NCI-H2227 (cell line): ENCODE measurements around the gene PCCB.
"Not testable (repeated sequence)": the region's sequence is repeated elsewhere in the genome, so short reads cannot be mapped to it uniquely, and the experiment has no call there.

Experiments
- DNase-seq: peaks from one replicate; lab custom pipeline; 2025; ENCODE audit not compliant: unreplicated experiment; lab: John Stamatoyannopoulos, UW

The PCCB gene

DNA sequence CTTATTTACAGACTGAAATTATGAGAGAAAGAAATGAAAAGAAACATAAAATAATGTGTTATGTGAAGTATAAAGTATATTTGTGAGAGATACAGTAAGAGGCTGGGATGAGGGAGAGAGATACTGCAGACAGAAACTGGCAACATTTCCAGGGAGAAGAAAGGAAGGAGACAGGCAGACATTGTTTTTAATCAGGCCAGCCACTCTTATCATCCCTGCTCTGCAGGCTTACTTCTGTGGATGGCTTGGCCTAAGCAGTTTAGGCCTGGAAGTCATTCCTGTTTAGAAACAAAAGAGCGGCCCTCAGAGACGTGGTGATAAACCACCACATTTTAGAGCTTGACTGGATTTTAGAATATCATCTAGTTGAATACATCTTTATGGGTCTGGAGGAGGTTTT, 12.4 kb downstream of the PCCB start:
- DNase-seq: no peak

DNA sequence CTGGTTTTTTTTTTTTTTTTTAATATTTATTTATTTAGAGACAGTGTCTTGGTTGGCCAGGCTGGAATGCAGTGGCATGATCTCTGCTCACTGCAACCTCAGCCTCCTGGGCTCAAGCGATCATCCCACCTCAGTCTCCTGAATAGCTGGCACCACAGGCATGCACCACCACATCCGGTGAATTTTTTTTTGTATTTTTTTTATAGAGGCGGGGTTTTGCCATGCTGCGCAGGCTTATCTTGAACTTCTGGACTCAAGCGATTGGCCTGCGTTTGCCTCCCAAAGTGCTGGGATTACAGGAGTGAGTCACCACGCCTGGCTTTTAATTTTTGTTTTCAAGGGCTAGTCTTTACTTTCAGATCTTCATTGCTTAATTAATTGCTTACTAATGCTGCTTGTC, 13.1 kb downstream of the PCCB start:
- no peak for DNase-seq

DNA sequence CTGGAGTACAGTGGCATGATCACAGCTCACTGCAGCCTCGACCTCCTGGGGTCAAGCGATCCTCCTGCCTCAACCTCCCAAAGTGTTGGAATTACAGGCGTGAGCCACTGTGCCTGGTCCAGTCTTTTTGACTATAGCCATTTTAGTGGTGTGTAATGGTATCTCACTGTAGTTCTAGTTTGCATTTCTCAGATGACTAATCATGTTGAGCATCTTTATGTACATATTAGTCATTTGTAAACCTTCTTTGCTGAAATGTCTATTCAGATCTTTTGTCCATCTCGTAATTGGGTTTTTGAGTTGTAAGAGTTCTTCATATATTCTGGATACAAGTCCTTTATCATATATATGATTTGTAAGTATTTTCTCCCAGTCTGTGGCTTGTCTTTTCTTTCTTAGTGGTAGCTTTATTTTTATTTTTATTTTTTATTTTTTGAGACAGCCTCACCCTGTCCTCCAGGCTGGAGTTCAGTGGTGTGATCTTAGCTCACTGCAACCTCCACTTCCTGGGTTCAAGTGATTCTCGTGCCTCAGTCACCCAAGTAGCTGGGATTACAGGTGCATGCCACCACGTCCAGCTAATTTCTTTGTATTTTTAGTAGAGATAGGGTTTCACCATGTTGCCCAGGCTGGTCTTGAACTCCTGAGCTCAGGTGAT, 16.5 kb downstream of the PCCB start:
- DNase-seq: not testable (repeated sequence)

DNA sequence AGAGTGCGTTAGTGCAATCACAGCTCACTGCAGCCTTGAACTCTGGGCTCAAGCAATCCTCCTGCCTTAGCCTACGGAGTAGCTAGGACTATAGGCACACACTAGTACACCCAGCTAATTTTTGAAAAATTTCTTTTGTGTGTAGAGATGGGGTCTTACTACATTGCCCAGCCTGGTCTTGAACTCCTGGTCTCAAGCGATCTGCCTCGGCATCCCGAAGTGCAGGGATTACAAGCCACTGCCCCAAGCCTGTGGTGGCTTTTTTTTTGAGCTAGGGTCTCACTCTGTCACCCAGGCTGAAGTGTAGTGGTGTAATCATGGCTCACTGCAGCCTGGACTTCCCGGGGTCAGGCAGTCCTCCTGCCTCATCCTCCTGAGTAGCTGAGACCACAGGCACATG, 17.1 kb downstream of the PCCB start:
- no peak for DNase-seq

DNA sequence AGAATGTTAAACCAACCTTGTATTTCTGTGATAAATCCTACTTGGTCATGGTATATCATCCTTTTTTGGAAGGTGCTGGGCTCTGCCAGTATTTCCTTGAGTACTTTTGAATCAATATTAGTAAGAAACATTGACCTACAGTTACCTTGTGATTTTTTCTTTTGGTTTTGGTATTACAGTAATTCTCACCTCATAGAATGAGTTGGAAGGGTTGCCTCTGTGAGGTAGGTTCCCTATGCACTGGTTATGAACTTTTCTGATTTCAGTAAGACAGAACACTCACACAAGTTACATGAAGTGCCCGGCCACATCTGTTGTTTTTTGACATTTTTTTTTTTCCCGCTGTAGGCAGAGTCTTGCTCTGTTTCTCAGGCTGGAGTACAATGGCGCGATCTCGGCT, 20.0 kb downstream of the PCCB start:
- DNase-seq: no peak

DNA sequence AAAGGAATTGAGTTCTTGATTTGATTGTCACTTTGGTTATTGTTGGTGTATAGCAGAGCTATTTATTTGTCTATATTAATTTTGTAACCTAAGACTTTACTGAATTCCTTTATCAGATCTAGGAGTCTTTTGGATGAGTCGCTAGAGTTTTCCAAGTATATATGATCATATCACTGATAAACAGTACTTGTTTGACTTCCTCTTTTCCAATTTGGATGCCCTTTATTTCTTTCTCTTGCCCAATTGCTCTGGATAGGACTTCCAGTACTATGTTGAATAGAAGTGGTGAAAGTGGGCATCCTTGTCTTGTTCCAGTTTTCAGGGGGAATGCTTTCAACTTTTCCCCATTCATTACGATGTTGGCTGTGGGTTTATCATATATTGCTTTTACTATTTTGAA, 21.5 kb downstream of the PCCB start:
- not testable (repeated sequence) for DNase-seq

DNA sequence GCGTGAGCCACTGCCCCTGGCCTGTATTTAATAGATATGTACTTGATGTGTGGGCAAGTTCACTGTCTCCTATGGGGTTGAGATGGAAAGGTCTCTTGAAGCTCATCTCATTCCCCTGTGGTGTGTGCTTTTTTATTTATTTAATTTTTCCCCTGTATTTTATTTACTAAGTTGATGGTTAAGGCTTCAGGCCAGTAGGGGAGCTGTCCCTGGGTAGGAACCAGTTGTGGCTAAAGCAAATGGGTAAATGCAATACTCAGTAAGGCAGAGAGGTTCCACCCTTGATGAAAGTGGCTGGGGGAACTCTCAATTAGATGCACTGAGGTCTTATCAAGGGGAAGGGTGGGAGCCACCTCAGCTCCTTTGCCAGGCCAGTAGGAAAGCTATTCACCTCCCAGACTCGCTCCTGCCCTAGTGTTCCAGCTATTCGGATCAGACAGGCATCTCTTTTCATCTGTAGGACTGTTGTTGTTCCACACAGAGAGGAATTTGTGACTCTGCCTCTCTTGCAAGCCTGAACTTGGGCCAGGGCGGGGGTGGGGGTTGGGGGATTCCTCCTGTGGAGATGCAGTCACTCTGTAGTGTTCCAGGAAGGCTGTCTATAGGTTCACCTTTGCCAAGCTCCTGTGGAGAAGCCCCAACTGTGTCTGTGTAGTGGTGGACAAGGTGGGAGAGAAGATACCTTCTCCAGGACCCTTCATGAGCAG, 26.1 kb downstream of the PCCB start:
- no peak for DNase-seq

DNA sequence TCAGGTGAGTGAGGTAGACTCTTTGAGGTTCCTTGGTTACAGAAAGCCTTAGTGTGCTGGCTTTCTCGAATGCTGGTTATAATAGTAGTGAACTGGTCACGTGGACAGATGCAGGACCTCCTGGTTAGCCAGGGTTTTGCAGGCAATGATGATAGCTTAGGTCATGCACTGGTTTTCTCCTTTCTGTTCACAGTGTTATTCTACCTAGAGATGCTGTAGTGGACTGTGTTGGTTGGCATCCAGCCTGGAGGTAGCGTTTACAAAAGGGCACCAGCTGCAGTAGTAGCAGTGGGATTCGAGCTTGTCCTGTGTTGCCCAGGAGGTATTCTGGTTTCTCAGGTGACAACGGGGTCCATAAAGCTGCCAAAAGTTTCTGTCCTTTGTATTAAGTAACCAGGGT, 27.0 kb downstream of the PCCB start:
- no peak for DNase-seq

DNA sequence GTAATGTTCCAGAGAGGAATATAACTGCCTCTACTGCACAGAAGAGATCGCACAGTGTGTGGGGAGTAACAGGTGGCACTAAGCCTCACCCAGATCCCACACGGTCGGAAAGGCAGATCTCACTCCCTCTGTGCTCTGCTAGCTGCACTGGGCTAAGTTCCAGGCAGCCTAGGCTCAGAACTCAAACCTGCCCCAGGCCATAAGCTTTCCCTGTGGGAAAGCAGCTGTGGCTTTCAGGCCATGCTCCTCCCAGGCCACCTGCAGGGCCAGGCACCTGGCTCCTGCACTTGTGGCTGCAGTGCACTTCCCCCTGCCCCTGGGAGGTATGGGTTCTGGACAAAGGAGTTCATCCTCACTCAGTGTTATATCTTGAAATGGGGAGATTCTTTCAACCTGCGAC, 27.5 kb downstream of the PCCB start:
- no peak for DNase-seq

DNA sequence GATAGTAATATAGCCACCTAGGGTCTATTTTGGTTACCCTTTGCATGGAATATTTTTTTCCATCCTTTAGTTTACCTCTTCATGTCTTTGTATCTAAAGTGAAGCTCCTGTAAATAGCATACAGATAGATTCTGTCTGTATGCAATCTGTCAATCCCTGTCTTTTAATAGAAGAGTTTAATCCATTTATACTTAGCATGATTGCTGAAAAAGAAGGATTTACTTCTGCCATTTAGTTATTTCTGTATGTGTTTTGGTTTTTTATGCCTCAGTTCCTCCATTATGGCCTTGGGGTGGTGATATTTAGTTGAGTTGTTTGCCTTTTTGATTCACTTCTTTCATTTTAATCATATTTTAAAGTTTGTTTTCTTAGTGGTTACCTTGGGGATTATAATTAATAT, 29.0 kb downstream of the PCCB start:
- no peak for DNase-seq

DNA sequence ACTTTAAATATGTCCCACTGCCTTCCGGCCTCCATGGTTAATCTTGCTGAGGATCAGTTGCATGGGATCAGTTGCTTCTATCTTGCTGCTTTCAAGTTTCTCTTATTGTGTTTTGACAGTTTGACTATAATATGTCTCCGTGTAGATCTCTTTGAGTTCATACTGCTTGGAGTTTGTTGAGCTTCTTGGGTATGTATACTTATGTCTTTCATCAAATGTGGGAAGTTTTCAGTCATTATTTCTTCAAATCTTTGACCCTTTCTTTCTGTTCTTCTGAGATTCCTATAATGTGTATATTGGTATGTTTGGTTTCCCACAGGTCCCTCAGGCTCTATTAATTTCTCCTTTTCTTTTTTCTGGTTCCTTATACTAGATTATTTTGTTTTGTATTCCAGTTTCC, 30.8 kb downstream of the PCCB start:
- no peak for DNase-seq

DNA sequence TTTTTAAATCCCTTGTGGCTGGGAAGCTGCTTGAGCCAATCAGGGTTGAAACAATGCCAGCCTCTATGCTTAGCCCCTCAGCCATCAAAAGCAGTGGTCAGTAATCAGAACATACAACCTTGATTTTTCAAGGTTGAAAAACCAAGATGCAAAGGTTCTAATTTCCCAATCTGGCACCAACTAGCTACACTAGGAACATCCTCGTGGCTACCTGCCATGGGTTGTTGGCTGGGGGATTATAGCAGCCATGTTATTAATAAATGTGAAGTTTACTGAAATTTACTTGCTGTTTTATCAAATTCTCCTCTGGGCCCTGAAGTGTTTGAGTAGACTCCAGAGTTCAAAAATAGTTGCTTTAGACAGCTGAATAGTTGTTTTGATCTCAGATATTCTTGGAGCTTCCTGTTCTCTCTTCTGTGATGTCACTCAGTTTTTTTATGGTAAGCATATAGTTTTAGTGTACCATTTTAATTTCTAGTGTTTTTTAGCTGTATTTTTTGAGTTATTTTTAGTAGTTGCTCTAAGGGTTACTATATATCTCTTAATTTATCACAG, 31.9 kb downstream of the PCCB start:
- DNase-seq: no peak

DNA sequence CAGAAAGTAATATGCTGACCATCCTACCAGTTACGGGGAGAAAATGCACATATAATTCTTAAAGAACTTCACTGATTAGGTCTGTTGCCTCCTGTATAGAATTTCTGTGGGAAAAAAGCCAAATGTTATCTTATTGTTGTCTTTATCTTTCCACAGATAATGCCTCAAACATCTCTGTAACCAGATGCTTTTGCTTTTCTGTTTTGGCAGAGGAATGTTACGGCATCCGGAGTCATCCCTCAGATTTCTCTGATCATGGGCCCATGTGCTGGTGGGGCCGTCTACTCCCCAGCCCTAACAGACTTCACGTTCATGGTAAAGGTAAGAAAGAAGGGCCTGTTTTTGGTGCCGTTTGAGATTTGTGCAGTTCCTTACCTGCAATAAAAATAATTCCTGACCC, 33.5 kb downstream of the PCCB start:
- no peak for DNase-seq

DNA sequence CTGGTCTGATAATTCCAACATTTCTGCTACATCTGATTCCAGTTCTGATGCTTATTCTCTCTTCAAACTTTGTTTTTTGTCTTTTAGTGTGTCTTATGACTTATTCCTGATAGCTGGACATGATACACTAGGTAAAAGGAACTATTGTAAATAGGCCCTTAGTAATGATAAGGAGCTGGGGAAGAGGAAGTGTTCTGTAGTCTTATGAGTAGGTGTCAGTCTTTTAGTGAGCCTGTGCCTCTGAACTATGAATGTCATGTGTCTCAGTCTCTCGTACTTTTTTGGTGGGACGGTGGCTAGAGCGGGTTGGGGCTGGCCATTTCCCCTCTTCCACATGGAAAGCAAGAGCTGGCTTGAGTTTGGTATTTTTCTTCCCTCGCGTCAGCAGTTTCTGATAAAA, 41.2 kb downstream of the PCCB start:
- no peak for DNase-seq

DNA sequence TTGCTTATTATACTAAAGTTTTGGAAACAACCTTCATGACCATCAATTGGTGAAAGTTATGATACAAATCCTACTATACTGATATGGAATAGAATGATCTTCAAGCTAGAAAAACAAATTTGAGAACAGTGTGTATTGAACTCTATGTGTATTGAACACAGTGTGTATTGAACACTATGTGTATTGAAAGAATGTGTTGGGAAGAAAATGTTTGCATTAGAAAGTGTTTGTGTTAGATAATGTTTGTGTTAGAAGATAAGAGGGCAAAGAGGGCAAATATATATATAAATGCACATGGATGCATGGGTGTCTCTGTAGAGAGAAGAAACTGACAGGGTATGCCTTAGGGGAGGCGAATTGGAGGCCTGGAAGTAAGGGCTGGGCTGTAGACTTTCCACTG, 42.4 kb downstream of the PCCB start:
- DNase-seq: no peak

DNA sequence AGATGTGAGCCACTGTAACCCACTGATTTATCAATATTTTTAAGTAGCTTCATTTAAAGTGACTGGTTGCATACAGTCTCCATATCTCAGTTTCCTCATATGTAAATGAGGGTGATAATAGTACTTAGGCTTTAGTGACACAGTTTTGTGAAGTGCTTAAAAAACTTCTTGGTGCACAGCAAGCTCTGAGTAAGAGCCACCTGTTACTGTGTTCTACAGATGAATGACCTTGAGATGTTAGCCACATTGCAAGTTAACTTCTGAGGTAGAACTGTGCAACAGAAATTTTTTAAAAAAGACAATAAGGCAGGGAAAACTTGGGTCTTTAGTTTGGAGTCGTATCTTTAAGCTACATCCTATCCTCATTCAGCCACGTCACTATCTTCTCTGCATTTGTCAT, 43.1 kb downstream of the PCCB start:
- no peak for DNase-seq

DNA sequence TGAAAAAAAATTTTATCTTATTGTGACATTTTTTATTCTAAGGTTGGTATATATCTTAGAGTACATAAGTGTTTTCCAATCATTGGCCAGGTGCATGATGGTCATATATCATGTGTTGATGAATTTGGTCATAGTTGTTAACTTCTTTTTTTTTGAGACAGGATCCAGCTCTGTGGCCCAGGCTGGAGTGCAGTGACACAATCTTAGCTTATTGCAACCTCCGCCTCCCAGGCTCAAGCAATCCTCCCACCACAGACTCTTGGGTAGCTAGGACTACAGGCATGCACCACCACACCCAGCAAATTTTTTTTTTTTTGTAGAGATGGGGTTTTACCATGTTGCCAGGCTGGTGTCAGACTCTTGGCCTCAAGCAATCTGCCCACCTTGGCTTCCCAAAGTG, 44.0 kb downstream of the PCCB start:
- DNase-seq: no peak

DNA sequence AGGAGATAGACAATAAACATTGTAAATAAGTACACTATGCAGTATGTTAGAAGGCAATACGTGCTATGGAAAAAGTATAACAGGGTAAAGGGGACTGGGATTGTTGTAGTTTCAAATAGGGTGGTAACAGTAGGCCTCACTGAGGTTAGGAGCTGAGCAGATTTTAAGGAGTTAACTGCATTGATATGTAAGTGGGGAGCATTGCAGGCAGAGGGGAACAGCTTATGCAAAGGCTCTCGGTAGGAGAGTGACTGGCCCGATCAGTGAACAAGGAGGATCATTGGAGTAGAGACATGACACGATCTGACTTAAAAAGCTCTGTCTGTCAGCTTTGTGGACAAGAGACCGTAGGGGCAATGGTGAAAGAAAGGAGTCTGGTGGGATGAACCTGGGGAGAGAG, 46.8 kb downstream of the PCCB start:
- DNase-seq: no peak

DNA sequence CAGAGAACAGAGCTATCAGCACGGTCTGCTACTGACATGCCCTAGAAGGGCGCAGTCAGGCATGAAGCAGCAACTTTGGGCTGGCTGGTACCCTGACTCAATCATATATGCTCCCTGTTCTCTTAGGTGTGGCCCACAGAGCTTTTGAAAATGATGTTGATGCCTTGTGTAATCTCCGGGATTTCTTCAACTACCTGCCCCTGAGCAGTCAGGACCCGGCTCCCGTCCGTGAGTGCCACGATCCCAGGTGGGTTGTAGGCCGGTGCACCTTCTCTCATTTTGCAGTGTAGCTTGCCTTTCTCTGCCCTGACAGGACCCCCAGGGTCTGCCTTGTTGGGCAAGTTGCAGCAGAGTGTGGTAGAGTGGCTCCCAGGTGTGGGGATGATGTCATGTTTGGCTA, 47.7 kb downstream of the PCCB start:
- no peak for DNase-seq

DNA sequence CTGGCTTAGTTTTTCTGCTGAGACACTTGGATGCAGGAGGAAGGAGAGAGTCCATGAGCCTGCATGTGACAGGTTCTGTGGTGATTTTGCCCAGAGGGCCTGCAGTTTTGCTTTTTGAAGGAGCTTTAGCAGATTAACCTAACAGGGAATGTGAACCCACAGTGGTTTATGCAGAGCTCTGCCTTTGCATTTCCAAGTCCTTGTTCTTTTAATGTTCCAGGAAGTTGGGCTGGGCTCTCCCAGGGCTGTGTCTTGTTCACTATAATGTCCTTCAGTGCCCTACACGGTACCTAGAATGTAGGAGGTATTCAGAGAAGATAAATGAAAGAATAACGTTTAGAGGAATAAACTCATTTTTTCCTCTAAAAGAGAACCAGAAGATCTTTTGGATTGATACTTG, 50.3 kb downstream of the PCCB start:
- no peak for DNase-seq

DNA sequence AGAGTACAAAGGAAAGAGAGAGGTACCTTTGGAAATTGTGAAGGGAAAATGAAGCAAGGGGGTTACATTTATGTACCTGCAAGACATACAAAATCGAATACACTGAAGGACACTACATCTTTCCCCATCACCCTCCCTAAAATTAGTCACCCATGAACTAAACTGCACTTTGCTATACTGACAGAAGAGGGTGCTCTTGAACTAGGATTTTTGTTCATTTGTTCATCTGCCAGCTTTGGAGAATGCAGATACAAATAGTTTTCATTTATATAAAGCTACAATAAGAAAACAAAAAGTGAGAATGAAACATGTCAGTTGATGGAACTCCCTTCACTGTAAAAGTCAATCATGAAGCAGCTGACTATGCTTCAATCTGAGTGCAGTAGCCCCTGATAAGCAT, 55.7 kb downstream of the PCCB start:
- no peak for DNase-seq

DNA sequence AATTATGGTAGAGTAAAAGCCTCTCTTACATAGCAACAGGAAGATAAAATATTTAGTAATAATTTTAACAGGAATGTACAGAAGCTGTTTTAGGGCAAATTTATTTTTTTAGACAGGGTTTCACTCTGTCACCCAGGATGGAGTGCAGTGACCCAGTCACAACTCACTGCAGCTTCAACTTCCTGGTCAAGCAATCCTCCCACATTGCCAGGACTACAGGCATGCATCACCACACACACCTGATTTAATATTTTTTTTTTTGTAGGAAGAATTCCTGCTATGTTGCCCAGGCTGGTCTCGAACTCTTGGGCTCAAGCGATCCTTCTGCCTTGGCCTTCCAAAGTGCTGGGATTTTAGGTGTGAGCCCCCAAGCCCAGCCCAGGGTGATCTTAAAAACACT, 61.1 kb downstream of the PCCB start:
- no peak for DNase-seq

DNA sequence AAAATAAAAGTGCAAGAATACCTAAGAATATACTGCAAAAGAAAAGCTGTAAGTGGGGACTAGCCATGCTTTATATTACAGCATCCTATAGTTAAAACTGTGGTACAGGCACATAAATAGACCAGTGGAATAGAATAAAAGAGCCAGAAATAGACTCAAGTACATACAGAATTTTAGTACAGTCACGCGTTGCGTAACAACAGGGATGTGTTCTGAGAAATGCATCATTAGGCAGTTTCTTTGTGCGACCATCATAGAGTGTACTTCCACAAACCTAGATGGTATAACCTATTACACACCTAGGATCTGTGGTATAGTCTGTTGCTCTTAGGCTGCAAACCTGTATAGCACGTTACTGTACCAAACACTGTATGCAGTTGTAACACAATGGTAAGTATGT, 61.8 kb downstream of the PCCB start:
- DNase-seq: no peak
